Measurements from ENCODE around the gene OAS1. TPM values are rescaled to one million over a fixed set of nuclear protein-coding genes. Genes with fewer than 3 reads are reported as not detected.

OAS1 gene
- total and polyA plus RNA-seq, 2 donors (not counting 3 experiments of a cell fraction or from before 2014, with no cell fraction given) = 5.7 to 6.4 TPM

DNA sequence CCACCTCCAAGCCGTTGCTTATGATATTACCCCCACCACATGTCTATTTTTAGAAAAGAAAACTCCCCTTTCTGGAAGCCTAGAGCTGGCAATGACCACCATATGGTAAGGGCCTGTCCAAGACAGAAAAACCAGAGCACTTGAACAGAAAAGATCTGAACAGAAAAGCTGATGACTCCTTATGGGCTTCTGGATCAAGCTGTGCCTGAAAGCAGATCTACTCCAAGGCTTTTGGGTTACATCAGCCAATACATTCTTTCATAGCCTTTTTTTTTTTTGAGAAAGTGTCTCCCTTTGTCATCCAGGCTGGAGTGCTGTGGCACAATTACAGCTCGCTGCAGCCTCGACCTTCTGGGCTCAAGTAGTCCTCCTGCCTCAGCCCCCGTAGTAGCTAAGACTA, 54.8 kb downstream of the OAS1 start:
- Histone ChIP-seq H3K27me3 (ENCODE audit: control insufficient read depth in 2 of 2, insufficient read depth in 2 of 2, low read length in 2 of 2) (no peaks in the 10 kb centered on the region), H3K9me3 (replicated peaks; ENCODE audit: control insufficient read depth, insufficient read depth, low read length) (no peaks in the 10 kb centered on the region), H3K27ac (ENCODE audit: insufficient read depth, low read depth, low read length) (no peak overlapping the region), H3K36me3 (ENCODE audit: control insufficient read depth in 2 of 2, extremely low read depth in 1 of 2, insufficient read depth in 2 of 2, low read length in 2 of 2) (no peaks in the 10 kb centered on the region), H2AFZ (ENCODE audit: low read depth, low read length) (no peak overlapping the region), H3K9ac (replicated peaks; ENCODE audit: extremely low read depth, insufficient read depth, low read length) (no peak overlapping the region), H4K20me1 (replicated peaks; ENCODE audit: control insufficient read depth, extremely low read depth, insufficient read depth, low read length) (no peaks in the 10 kb centered on the region), H3K4me1 (ENCODE audit: control insufficient read depth, extremely low read depth, insufficient read depth, low read length) (no peaks in the 10 kb centered on the region), H3K4me3 (replicated peaks in 1 of 3; ENCODE audit: insufficient read depth in 1 of 3, low read depth in 1 of 3, low read length in 3 of 3) (no peak overlapping the region), H3K4me2 (ENCODE audit: insufficient read depth, low read length) (no peak overlapping the region), H3K79me2 (ENCODE audit: control insufficient read depth, insufficient read depth, low read length) (no peaks in the 10 kb centered on the region), H3K9me1 (replicated peaks; ENCODE audit: control insufficient read depth, extremely low read depth, insufficient read depth, low read length) (no peaks in the 10 kb centered on the region)
- FAIRE-seq = no peak
- no peak for TF ChIP-seq GATA2 (IDR thresholded peaks at IDR 0.05; ENCODE audit: insufficient read depth, insufficient read length, low read depth, low read length)
- no peak for TF ChIP-seq EZH2 (IDR thresholded peaks at IDR 0.05; ENCODE audit: borderline replicate concordance, low read depth, low read length, severe bottlenecking)
- no TSS peak for BruUV-seq (replicated peaks)
- no peak for DNase-seq (ENCODE audit: low read depth, low spot score)
- intact Hi-C loops (cut with micrococcal nuclease) (no loop called here), dilution Hi-C loops (cut with MboI; ENCODE audit: extremely low pct_ligation_motif_present, low sequenced_read_pairs) (no loop called here)
- CTCF ChIA-PET = no interaction called here
- POLR2A ChIA-PET = no interaction called here

- no peak overlapping the region for H3K9ac ChIP-seq (replicated peaks; ENCODE audit: extremely low read depth, insufficient read depth, low read length)
- no peak for DNase-seq (ENCODE audit: low read depth, low spot score)
- no peaks in the 10 kb centered on the region for H3K4me1 ChIP-seq (ENCODE audit: control insufficient read depth, extremely low read depth, insufficient read depth, low read length)
- no peaks in the 10 kb centered on the region for H3K9me1 ChIP-seq (replicated peaks; ENCODE audit: control insufficient read depth, extremely low read depth, insufficient read depth, low read length)
- H2AFZ ChIP-seq (ENCODE audit: low read depth, low read length) = no peak overlapping the region
- H3K27me3 ChIP-seq (ENCODE audit: control insufficient read depth in 2 of 2, insufficient read depth in 2 of 2, low read length in 2 of 2) = no peaks in the 10 kb centered on the region
- no peaks in the 10 kb centered on the region for H4K20me1 ChIP-seq (replicated peaks; ENCODE audit: control insufficient read depth, extremely low read depth, insufficient read depth, low read length)
- no TSS peak for BruUV-seq (replicated peaks)
- no peaks in the 10 kb centered on the region for H3K9me3 ChIP-seq (replicated peaks; ENCODE audit: control insufficient read depth, insufficient read depth, low read length)
- no peak for FAIRE-seq
- no peak overlapping the region for H3K4me2 ChIP-seq (ENCODE audit: insufficient read depth, low read length)
- POLR2A ChIA-PET = no interaction called here
- H3K27ac ChIP-seq (ENCODE audit: insufficient read depth, low read depth, low read length) = no peak overlapping the region
- no peaks in the 10 kb centered on the region for H3K79me2 ChIP-seq (ENCODE audit: control insufficient read depth, insufficient read depth, low read length)
- TF ChIP-seq, protein P1, sequence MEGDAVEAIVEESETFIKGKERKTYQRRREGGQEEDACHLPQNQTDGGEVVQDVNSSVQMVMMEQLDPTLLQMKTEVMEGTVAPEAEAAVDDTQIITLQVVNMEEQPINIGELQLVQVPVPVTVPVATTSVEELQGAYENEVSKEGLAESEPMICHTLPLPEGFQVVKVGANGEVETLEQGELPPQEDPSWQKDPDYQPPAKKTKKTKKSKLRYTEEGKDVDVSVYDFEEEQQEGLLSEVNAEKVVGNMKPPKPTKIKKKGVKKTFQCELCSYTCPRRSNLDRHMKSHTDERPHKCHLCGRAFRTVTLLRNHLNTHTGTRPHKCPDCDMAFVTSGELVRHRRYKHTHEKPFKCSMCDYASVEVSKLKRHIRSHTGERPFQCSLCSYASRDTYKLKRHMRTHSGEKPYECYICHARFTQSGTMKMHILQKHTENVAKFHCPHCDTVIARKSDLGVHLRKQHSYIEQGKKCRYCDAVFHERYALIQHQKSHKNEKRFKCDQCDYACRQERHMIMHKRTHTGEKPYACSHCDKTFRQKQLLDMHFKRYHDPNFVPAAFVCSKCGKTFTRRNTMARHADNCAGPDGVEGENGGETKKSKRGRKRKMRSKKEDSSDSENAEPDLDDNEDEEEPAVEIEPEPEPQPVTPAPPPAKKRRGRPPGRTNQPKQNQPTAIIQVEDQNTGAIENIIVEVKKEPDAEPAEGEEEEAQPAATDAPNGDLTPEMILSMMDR (IDR thresholded peaks at IDR 0.05; ENCODE audit: extremely low read depth in 1 of 2, insufficient read depth in 1 of 2, low read depth in 1 of 2, low read length in 2 of 2) = no peak
- TF ChIP-seq GATA2 (IDR thresholded peaks at IDR 0.05; ENCODE audit: insufficient read depth, insufficient read length, low read depth, low read length) = no peak
- TF ChIP-seq POLR2A (IDR thresholded peaks at IDR 0.05; ENCODE audit: low read depth, low read length) = no peak
- TF ChIP-seq JUN (IDR thresholded peaks at IDR 0.05; ENCODE audit: borderline replicate concordance, insufficient read depth, insufficient read length, low read depth) = no peak
- CTCF ChIA-PET = interaction anchor here (1.5 kb wide), 1 partner anchor 11 kb away, joined by 7 read pairs; no protein-coding TSS in a partner anchor
- H3K4me3 ChIP-seq (replicated peaks in 1 of 3; ENCODE audit: insufficient read depth in 1 of 3, low read depth in 1 of 3, low read length in 3 of 3) = no peak overlapping the region
- intact Hi-C loops (cut with micrococcal nuclease) (no loop called here), dilution Hi-C loops (cut with MboI; ENCODE audit: extremely low pct_ligation_motif_present, low sequenced_read_pairs) (no loop called here)
- H3K36me3 ChIP-seq (ENCODE audit: control insufficient read depth in 2 of 2, extremely low read depth in 1 of 2, insufficient read depth in 2 of 2, low read length in 2 of 2) = no peaks in the 10 kb centered on the region
Measured at GRCh38 chr12:112962561-112962960, 55.8 kb downstream of the OAS1 start.

Measured in endothelial cell of umbilical vein (primary cell).